OCI-LY1 (cell line): ENCODE measurements around the gene RBMS1.

Source experiments
- CTCF ChIP-seq: fragments of 200-600 bp; sonication (generic), shearing (Covaris generic); IDR thresholded peaks from 2 replicates; pipeline ENCODE4 v1.5.1; 2017; ENCODE audit warnings: mild to moderate bottlenecking, antibody characterized with exemption, low read length, moderate library complexity, mixed read lengths
- EZH2 ChIP-seq: fragments of 200-600 bp; sonication (generic), shearing (Covaris generic); IDR thresholded peaks from 2 replicates; pipeline ENCODE4 v1.8.0; 2017; ENCODE audit warnings: borderline replicate concordance, mixed run types, mild to moderate bottlenecking, antibody characterized with exemption, low read length, moderate library complexity, mixed read lengths

GRCh38 chr2:160264308-160264707 lies 229.3 kb downstream of the RBMS1 start:
- no peak for TF ChIP-seq EZH2
- no peak for TF ChIP-seq CTCF
